ENCODE results near the gene SERTAD1.
A peak's percentile ranks its signal among the peaks of the same experiment; 100 is the strongest.

SERTAD1 gene

GRCh38 chr19:40397568-40397906, 28.3 kb downstream of the SERTAD1 start:
- no peak for DNase-seq

- DNase-seq = no peak
Observed at GRCh38 chr19:40396886-40397567, 28.8 kb downstream of the SERTAD1 start.

GRCh38 chr19:40395956-40396355, 29.8 kb downstream of the SERTAD1 start:
- DNase-seq = no peak

DNA sequence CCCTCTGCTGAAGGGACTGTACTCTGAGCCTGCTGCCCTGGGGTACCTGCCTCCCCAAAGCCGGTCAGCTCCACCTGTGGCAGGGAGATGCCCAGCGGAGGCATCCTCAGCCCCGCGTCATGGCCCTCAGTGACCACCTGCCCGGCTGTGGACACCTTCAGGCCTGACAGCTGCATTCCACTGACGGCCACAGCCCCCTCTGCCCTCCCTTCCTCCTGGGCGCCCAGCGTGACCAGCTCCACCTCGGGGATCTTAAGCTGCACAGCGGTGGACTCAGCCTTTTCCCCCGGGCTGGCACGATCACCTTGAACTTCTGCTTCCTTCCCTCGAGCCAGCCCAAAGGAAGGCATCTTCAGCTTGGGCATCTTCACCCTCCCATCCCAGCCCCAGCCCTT, 31.0 kb downstream of the SERTAD1 start:
- DNase-seq = no peak

DNA sequence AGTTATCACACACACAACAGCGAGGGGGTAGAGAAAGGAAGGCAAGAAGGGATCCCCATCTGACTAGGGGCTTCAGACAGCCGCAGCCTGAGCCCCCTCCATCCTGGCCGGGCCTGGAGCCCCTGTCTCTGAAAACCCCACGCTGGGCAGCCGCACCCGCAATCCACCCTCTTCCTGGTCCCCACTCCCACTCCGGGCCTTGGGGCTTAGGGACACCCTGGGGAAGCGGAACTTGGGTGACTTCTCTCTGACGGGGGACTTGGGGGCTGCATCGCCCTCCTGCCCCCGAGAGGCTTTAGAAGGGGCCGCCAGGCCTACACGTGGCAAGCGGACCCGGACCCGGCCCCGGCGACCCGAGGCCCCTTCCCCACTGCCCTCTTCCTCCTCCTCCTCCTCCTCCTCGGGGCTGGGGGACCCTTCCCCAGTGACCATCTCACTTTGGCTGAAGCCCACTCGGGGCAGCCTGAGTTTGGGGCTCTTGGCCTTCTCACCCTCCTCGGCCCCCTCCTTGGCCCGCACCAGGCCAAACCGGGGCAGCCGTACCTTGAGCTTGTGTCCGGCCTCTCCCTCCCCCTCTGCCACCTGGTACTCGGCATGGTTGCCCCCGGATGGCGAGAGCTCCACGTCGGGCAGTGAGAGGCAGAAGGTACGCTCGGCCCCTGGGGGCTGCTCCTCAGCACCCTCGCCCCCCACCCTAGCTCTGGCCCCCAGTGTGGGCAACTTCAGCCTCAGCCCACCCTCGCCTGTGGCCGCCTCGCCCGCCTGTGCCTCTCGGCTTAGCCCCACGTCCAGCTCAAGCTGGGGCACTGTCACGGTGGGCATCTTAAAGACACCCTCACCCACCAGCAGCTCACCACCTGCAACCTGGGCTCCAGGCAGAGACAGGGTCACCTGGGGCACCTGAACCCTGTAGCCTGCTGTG, 31.6 kb downstream of the SERTAD1 start:
- no peak for DNase-seq

DNA sequence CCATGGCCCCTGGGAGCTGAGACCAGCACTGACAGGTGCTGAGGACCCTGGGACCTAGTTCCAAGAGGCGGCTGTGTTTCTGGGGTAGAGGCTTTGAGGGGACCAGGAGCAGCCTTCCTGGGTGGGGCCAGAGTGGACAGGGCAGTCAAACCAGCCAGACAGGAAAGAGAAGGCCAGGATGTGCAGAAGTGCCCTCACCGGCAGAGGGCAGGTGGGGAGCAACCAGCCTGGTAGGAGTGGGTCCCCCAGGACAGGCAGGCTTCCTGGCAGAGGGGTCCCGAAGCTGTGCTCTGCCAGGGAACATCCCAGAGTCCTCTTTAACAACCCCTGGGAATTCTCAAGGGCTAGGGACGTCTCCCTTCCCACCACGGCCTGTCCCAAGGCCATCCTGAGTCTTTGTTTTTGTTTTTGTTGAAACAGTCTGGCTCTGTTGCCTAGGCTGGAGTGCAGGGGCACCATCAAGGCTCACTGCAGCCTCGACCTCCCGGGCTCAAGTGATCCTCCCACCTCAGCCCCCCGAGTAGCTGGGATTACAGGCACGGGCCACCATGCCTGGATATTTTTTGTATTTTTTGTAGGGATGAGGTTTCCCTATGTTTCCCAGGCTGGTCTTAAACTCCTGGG, 32.8 kb downstream of the SERTAD1 start:
- DNase-seq = peak; percentile 76

GRCh38 chr19:40392123-40392522, 33.7 kb downstream of the SERTAD1 start:
- no peak for DNase-seq

- no peak for DNase-seq
Observed at GRCh38 chr19:40390084-40390742, 35.6 kb downstream of the SERTAD1 start, which contains the start of gene HIPK4. TSS of gene HIPK4 (minus strand) at chr19:40390181. CDS start at chr19:40389902, 279 bp downstream.

- DNase-seq = no peak
Observed at GRCh38 chr19:40389404-40390083, 36.2 kb downstream of the SERTAD1 start.

- DNase-seq = no peak
Observed at GRCh38 chr19:40388481-40388880, 37.3 kb downstream of the SERTAD1 start.

GRCh38 chr19:40387155-40387554, 38.6 kb downstream of the SERTAD1 start:
- peak; percentile 38 for DNase-seq

- DNase-seq = no peak
Observed at GRCh38 chr19:40383668-40384248, 42.0 kb downstream of the SERTAD1 start.

GRCh38 chr19:40381321-40381720, 44.5 kb downstream of the SERTAD1 start:
- peak; percentile 70 for DNase-seq

DNA sequence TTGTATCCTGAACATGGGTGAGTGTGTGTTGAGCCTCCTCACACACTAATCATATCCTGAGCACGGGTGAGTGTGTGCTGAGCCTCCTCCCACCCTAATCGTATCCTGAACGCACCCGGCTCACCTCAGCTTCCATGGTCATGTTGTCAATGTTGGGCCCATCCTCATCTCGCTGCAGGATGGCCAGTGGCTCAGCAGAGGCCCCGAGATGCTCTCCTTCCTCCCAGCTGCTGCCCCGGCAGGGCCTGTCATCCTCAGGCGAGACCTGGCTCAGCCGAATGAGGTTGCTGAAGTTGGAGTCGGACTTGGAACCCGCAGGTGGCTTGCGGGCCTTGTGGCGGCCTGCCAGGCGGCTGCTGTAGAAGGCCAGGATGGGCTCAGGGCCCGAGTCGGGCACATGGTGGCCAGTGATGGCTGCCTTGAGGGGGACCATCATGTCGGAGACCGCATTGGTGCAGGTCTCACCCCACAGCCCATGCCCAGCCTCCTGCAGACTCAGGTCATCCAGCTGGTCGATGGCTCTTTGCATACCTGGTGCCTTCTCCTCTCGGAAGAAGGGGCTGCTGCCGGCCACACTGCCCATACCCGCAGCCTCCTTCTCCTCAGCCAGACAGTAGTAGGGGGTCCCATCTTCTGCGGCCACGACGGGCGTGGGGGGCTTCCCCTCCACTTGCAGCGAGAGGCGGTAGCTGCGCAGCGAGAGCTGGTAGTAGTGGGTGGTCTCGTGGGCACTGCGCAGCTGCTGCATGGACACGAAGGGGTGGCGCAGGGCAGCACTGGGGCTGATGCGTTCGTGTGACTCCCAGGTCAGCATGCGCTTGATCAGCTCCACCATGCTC, 45.4 kb downstream of the SERTAD1 start:
- no peak for DNase-seq

GRCh38 chr19:40379446-40380198, 46.2 kb downstream of the SERTAD1 start:
- DNase-seq = no peak

GRCh38 chr19:40378509-40378908, 47.3 kb downstream of the SERTAD1 start:
- DNase-seq = no peak

GRCh38 chr19:40377876-40378385, 47.9 kb downstream of the SERTAD1 start:
- DNase-seq = peak; percentile 48

- DNase-seq = no peak
Observed at GRCh38 chr19:40376286-40376862, 49.4 kb downstream of the SERTAD1 start.

- DNase-seq = peak; percentile 31
Observed at GRCh38 chr19:40374084-40374483, 51.7 kb downstream of the SERTAD1 start.

DNA sequence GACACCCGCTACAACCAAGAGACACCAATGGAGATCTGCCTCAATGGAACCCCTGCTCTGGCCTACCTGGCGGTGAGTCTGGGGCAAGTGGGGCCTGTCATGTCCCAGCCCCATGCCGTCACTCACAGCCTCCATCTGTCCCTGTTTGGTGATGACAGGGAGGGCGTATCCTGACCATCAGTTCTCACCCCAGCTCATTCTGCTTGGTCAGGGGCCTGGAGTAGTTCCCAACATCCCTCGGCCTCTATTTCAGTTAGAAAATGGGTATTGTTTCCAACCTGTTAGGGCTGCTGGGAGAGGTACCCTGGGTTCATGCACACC, 54.0 kb downstream of the SERTAD1 start:
- no peak for DNase-seq

Data from islet precursor cell (in vitro differentiated cells).